Brain microvascular endothelial cell (primary cell): ENCODE data around the gene TTC7B.

ENCODE experiments used
- DNase-seq: peaks from one replicate; pipeline ENCODE4 v3.0.0-alpha.2; 2020
- H3K27ac ChIP-seq: fragments of 250-450 bp; sonication (Bioruptor Pico); 2 replicates; pipeline ENCODE4 v1.5.1; 2020; ENCODE audit warnings: mild to moderate bottlenecking, moderate library complexity
- H3K27me3 ChIP-seq: fragments of 250-450 bp; sonication (Bioruptor Pico); replicated peaks from 2 replicates; pipeline ENCODE4 v1.5.1; 2020; ENCODE audit warnings: mild to moderate bottlenecking
- H3K36me3 ChIP-seq: fragments of 250-450 bp; sonication (Bioruptor Pico); replicated peaks from 2 replicates; pipeline ENCODE4 v1.5.1; 2020; ENCODE audit warnings: mild to moderate bottlenecking
- H3K4me3 ChIP-seq: 2 replicates; pipeline ENCODE4 v1.5.1; 2011; ENCODE audit warnings: low read depth, mild to moderate bottlenecking, control low read depth, low read length, moderate library complexity
- CTCF ChIP-seq: IDR thresholded peaks from 2 replicates; pipeline ENCODE4 v1.5.1; 2011; ENCODE audit warnings: low read depth, mild to moderate bottlenecking, moderate library complexity, low read length, control low read depth, inconsistent platforms; ENCODE audit errors: missing control alignments
- in situ Hi-C: cut with HindIII; loops from 2 replicates; pipeline ENCODE4 v1.10.0; 2017; ENCODE audit warnings: low sequenced_read_pairs, low pct_ligation_motif_present

The TTC7B gene

GRCh38 chr14:90784621-90785270, 31.5 kb downstream of the TTC7B start:
- in situ Hi-C loops = no loop called here
- Histone ChIP-seq H3K27ac (no peak overlapping the region), H3K4me3 (no peak overlapping the region), H3K36me3 (no peaks in the 10 kb centered on the region), H3K27me3 (no peaks in the 10 kb centered on the region)
- no peak for DNase-seq
- no peak for TF ChIP-seq CTCF

DNA sequence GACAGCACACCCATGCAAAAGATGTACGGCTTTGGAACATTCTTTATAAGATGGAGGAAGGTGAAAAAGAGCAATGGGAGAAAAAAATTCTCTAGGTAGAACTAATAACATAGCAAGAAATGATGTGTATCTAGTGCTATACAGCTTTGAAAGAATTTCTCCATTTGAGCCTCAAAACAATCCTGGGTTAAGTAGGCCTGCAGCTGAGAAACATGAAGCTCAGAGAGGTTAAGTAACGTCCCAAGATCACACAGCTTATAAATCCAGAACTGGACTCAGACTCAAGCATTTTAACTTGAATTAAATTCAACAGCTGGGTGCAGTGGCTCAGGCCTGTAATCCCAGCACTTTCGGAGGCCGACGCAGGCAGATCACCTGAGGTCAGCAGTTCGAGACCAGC, 32.9 kb downstream of the TTC7B start:
- H3K27me3 ChIP-seq = no peaks in the 10 kb centered on the region
- H3K27ac ChIP-seq = no peak overlapping the region
- H3K36me3 ChIP-seq = no peaks in the 10 kb centered on the region
- DNase-seq = no peak
- H3K4me3 ChIP-seq = no peak overlapping the region
- in situ Hi-C loops = no loop called here
- no peak for TF ChIP-seq CTCF

DNA sequence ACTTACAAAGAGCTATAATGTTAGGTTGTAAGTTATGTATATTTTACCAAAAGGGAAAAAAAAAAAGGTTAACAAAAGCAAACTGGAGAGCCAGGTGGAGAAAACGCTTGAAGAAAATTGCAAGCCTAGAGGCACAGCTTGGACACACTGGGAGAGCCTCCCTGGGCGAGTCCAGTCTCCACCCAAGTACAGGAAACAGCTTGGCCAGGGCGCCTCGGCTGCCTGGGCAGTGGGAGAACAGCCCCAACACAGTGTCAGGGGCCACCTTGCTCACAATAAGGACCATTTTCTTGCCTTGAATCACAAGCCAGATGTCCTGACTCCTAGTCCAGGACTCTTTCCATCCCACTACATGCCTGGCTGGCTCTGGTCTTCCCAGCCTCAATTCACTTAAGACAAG, 33.3 kb downstream of the TTC7B start:
- in situ Hi-C loops = no loop called here
- Histone ChIP-seq H3K27ac (no peak overlapping the region), H3K4me3 (no peak overlapping the region), H3K27me3 (no peaks in the 10 kb centered on the region), H3K36me3 (no peaks in the 10 kb centered on the region)
- TF ChIP-seq CTCF = no peak
- DNase-seq = no peak

GRCh38 chr14:90781876-90782275, 34.4 kb downstream of the TTC7B start:
- no peaks in the 10 kb centered on the region for H3K27me3 ChIP-seq
- in situ Hi-C loops = no loop called here
- no peak overlapping the region for H3K4me3 ChIP-seq
- H3K36me3 ChIP-seq = no peaks in the 10 kb centered on the region
- DNase-seq = no peak
- no peak for TF ChIP-seq CTCF
- H3K27ac ChIP-seq = no peak overlapping the region

- Histone ChIP-seq H3K27me3 (no peaks in the 10 kb centered on the region), H3K27ac (no peak overlapping the region), H3K4me3 (no peak overlapping the region), H3K36me3 (no peaks in the 10 kb centered on the region)
- no peak for TF ChIP-seq CTCF
- in situ Hi-C loops = no loop called here
- DNase-seq = peak; percentile 33
Observed at GRCh38 chr14:90781344-90781761, 34.9 kb downstream of the TTC7B start.

- Histone ChIP-seq H3K27me3 (no peaks in the 10 kb centered on the region), H3K4me3 (no peak overlapping the region), H3K36me3 (no peaks in the 10 kb centered on the region), H3K27ac (no peak overlapping the region)
- no peak for DNase-seq
- in situ Hi-C loops = no loop called here
- no peak for TF ChIP-seq CTCF
Observed at GRCh38 chr14:90780519-90780918, 35.7 kb downstream of the TTC7B start.
